SK-MEL-5 (cell line): ENCODE measurements around the gene BCL2L11. TPM values are rescaled to one million over a fixed set of nuclear protein-coding genes. Genes with fewer than 3 reads are reported as not detected.
"Not testable (repeated sequence)": the region's sequence is repeated elsewhere in the genome, so short reads cannot be mapped to it uniquely, and the experiment has no call there.

Experiments used
- DNase-seq: peaks from one replicate; pipeline ENCODE4 v3.0.0-alpha.2; 2016; ENCODE audit warnings: low read depth, low spot score
- in situ Hi-C: cut with HindIII; loops from 2 replicates; pipeline ENCODE4 v1.10.0; 2016; ENCODE audit warnings: low sequenced_read_pairs, high pct_unique_total_duplicates, low pct_unique_long_range_greater_than_20kb
- polyA plus RNA-seq, 2 experiments: library from polyadenylated mRNA; depleted of rRNA; stranded (reverse); fragments of >200 nt; gene quantifications; 2 replicates each; pipeline ENCODE4 v1.2.3, GENCODE V29; 2015
- total RNA-seq: library from RNA; depleted of rRNA; stranded (reverse); fragments of >200 nt; shearing (Covaris generic); gene quantifications from 2 replicates; pipeline ENCODE4 v1.2.3, GENCODE V29; 2014; rRNA removed

BCL2L11 gene, protein sequence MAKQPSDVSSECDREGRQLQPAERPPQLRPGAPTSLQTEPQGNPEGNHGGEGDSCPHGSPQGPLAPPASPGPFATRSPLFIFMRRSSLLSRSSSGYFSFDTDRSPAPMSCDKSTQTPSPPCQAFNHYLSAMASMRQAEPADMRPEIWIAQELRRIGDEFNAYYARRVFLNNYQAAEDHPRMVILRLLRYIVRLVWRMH
- total RNA-seq: 5.2 and 5.4 TPM in 2 replicates
- polyA plus RNA-seq (2015; cell fraction: cytosol; rRNA removed): 7.6 and 9.7 TPM in 2 replicates
- 9.1 and 10.7 TPM in 2 replicates for polyA plus RNA-seq (2015; cell fraction: nucleus; rRNA removed)

DNA sequence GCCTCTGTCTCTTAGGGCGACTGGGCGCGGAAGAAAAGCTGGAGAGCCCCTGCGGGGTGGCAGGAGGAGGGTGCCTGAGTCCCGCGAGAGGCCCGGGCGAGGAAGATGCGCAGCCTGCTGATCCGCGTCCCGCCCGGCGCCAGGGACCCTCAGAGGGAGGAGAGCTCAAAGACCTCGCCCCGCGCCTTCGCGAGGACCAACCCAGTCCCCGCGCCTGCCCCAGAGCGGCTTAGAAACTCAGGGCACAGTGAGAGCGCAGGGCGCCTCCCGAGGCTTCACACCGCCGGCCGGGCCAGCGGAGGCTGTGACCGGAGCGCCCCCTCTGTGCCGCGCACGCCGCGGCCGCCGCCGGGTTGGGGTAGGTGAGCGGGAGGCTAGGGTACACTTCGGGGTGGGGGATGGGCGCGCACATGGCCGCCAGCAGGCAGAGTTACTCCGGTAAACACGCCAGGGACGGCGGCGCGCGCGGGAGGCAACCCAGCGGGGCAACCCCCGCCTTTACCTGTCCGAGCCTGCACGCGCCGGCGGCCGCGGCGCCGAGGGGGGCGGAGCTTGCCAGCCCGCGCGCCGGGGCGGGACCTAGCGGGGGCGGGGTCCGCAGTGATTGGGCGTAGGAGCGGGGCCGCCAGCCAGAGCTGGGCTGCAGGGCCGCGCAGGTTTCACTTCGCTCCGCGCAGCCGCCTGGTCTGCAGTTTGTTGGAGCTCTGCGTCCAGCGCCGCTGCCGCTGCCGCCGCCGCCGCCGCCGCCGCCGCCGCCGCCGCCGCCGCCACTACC lies at the start of gene BCL2L11:
TSS of gene BCL2L11 (plus strand) at position 662 of the 775 bp plus-strand sequence. CDS start 2,832 bp downstream, outside the sequence.
- peak; percentile 89 for DNase-seq
- in situ Hi-C loops: no loop called here

DNA sequence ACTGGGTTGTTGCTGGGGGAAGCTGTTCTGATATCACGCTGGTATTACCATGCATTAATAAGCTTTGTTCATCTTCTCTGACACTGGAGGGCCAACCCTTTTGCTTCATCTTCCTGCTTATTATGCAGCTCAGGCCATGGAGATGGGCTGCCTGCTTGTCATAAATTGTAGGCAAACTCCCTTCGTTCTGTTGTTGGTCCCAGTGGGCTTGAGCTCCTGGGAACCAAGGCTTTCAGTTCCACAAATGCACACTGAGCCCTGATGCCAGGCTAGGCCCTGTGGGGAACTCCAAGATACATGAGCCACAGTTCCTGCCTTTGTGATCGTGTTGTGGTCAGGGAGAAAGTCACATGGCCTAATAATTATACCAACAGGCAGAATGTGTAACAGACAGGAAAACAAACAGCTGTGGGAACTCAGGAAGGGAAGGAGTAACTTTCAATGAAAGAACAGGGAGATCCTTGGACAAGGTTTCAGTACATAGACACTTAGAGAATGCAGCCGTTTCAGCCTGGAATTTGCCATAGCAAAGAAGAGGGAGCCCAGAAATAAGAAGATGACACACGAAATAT lies 49.0 kb upstream of the BCL2L11 start:
- peak; percentile 93 for DNase-seq

DNA sequence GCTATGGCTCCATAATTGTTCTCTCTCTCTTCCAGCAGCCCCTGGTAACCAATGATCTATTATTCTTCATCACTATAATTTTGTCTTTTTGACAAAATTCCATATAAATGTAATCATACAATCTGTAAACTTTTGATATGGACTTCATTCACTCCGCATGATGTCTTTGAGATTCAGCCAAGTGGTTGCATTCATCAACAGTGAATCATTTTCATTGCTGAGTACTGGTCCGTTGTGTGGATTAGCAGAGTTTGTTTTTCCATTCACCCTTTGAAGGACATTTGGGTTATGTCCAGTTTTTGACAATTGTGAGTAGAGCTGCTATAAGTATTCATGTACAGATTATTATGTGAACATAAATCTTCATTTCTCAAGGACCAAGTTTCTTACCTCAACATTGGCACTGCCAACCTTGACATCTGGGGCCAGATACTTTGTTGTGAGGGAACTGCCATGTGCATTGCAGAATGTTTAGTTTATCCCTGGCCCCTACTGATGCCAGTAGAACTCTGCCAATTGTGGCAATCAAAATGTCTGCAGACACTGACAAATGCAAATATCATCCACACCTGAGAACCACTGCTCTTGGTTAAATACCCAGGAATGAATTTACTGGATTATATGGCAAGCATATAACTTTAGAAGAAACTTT lies 48.4 kb upstream of the BCL2L11 start:
- peak; percentile 55 for DNase-seq
- in situ Hi-C loops: no loop called here

More for the DNA sequence above, 49.0 kb upstream of the BCL2L11 start:
- in situ Hi-C loops: no loop called here

DNA sequence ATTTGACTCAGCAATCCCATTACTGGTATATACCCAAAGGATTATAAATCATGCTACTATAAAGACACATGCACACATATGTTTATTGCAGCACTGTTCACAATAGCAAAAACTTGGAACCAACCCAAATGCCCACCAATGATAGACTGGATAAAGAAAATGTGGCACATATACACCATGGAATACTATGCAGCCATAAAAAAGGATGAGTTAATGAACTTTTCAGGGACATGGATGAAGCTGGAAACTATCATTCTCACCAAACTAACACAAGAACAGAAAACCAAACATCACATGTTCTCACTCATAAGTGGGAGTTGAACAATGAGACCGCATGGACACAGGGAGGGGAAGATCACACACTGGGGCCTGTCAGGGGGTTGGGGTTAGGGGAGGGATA lies 38.1 kb upstream of the BCL2L11 start:
- in situ Hi-C loops: not testable (repeated sequence)

DNA sequence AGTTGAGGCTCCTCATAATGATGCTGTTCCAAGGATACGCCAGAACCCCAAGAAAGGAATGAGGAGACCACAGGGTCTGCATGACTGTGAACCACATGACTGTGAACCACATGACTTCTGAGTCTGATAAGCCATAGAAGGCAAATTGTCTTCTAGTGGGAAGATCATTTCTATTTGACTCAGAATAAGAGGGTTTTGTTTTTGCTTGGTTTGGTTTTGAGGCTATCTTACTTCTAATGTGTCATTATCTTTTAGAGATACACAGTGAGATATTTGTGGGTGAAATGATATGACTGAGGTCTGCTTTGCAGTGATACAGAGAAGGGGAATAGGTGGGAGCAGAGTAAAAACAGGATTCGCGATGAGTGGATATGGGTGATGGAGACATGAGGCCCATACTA lies 28.9 kb upstream of the BCL2L11 start:
- peak; percentile 24 for DNase-seq
- in situ Hi-C loops: no loop called here

More for the DNA sequence above, 38.1 kb upstream of the BCL2L11 start:
- not testable (repeated sequence) for DNase-seq

DNA sequence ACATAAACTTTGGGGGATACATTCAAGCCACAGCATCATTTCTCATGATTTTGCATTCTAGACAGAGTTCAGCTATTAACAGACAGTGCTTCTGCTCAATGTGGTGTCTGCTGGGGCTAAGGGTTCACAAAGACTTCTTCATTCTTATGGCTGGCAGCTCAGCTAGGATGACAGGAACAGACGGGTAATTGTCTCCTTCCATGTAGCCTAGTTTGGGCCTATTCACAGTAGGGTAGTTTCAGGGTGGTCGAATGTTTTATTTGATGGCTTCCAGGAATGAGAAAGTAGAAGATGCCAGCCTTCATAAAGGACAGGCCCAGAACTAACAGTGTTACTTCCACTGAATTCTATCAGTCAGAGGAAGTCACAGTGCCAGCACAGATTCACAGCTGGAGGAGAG lies 26.0 kb upstream of the BCL2L11 start:
- in situ Hi-C loops: no loop called here
- peak; percentile 82 for DNase-seq

DNA sequence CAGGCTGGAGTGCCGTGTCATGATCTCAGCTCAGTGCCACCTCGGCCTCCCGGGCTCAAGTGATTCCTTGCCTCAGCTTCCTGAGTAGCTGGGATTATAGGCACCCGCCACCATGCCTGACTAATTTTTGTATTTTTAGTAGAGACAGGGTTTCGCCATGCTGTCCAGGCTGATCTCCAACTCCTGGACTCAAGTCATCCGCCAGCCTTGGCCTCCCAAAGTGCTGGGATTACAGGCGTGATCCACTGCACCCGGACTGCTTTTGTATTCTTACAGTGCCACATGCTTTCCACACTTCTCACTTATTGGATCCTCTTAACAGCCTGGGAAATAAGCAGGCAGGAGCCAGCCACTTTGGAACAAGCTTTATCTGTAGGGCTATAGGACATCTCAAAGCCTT lies 25.3 kb upstream of the BCL2L11 start:
- DNase-seq: no peak
- in situ Hi-C loops: no loop called here

DNA sequence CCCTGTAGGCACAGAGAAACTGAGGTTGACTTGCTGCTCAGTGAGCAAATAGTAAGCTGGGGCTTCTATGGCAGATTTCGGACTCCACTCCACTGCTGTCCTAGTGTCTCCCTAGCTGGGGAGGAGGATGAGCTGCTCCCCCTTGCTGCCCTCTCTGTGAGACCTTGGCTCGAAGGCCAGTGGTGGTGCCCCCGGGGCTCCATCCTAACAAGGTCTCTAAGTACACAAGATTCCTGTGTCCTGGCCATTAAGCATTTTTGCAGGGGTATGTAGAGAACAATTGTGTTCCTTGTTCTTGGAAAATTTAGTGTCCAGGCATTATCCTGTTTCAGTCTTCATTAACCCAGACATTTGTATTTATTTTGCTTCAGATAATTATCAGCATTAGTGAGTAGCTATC lies 21.3 kb upstream of the BCL2L11 start:
- in situ Hi-C loops: no loop called here
- DNase-seq: peak; percentile 79

DNA sequence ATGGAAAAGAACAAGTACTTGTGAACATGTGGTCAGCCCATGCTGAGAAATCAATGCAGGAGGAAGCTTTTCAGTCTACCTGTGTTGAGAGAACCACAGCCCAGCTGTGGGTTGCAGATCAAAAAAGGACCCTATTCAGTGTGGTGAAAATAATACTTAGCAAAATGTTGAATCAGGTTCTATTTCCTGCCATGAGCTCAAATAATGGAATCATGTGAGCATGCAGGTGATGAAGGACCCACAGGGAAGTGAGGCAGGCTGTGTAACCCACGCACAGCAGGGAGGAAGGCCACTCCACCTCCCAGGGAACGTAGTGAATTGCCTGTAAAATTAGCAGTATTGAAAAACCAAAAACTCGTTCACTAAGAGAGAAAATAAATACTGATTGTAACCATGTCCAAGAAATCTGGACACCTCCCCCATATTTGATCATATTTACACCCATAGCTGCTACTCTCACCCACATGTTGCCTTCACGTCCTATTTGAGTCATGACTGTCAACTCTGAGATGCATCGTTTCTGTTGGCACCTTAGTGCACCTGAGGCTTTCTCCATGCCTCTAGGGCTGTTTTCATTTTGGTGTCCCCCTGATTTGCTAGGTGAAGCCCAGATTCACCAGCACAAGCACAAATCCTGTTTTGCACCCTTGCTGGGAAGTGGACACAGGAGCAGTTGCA lies 20.5 kb upstream of the BCL2L11 start:
- in situ Hi-C loops: no loop called here
- peak; percentile 46 for DNase-seq

DNA sequence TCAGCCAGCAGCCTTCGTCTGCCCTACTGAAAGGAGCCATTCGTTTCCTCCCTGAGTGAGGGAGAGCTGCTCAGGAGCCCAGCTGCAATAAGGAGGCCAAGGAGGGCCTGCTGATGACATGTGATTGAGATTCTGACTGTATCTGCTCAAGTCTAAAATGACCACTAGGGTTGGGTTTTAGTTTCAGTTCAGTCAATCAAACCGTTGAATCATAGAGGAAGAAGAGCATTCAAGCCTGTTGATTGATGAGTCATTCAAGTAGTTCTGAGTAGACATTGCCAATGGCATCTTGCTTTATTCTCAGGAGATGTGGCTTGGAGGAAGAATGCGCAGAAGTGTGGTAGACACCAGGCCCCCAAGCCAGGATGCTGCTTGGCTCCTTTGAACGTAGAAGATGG lies 19.9 kb upstream of the BCL2L11 start:
- peak; percentile 87 for DNase-seq
- in situ Hi-C loops: no loop called here

DNA sequence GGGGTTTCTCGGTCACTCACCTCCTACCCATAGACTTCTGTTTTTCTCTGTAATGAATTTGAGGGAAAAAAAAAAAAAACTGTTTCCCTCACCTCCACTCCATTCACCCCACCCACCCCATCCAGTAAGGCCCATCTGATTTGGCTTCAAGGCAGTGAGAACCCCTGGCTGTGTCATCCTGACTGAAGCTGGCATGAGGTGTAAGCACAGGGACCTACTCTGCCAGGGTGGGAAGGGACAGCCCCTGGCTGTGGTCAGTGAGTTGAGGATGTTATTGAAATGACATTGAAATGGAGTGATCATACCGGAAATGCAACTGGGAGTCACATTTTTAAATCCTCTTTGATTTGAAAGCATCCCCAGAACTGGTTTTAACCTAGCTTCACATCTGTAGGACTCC lies 19.1 kb upstream of the BCL2L11 start:
- no peak for DNase-seq

DNA sequence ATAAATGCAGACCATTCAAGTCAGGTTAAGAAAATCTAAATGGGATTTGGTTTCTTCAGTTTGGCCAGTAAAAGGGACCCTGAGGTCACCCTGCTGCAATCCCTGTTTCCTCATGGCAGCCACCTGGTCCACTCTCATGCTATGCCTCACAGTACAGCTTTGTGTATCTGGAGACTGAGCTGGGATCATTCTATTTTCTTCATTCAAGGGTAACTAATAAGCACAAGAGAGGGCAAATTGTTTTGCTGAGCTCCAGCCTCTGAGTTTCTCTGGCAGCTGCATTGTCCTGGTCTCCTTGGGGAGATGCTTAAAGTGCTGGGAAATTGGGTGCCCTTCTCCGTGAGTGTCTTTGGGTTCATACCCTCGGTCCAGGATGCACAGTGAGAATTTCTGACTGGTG lies 18.5 kb upstream of the BCL2L11 start:
- in situ Hi-C loops: no loop called here
- DNase-seq: peak; percentile 76

More for the DNA sequence above, 19.1 kb upstream of the BCL2L11 start:
- in situ Hi-C loops: no loop called here

DNA sequence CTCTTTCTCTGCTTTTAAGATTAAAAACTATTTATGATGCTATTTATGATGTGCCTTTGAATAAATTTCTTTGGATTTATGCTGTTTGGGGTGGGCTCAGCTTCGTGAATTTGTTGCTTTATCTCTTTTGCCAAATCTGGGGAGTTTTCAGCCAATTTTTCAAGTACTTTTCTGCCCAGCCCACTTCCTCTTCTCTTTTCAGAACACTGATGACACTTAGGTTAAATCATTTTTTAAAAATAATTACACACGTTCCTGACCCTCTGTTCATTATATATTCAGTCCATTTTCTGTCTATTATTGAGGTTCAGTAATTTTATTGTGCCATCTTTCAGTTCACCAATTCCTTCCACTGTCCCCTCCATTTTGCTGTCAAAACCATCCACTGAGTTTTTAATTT lies 14.8 kb upstream of the BCL2L11 start:
- in situ Hi-C loops: no loop called here
- no peak for DNase-seq

DNA sequence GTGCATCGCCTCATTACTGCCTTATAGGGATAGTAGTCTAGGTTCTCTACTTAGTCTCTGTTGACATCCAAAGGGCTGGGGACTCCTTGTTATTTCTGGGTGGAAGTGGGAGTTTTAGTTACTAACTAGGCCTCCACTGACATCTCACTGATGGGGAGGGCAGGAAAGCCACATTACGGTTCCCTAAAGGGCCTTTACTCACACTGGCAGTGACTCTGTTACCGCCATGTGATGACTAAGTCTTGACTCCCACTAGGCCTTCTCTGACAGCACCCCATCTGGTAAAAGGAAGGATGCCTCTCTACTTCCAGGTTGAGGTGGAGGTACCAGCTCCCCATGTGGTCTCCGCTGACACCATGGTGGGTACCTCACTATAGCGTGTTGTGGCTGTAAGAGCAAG lies 14.0 kb upstream of the BCL2L11 start:
- in situ Hi-C loops: no loop called here

DNA sequence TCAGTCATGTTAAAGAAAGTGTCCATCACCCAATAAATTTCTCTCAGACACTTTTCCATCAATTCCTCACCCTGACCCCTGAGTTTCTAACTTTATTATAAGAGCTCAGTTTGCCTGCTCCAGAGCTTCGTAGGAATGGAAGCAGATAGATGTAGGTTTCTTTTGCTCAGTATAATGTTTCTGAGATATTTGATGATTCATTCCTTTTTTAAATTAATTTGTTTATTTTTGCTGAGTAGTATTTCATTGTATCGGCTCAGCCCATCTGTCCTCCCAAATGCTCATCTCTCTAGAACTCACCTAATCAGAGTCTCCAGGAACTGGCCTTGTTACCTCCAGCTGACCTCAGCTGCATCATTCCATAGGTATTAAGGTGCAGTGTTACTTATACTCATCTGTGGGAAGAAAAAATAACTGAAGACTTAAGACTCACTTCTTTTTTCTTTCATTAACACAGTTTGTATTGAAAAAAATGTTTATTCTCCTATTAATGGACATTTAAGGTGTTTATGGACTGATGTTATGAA lies 11.9 kb upstream of the BCL2L11 start:
- in situ Hi-C loops: no loop called here
- DNase-seq: no peak

More for the DNA sequence above, 14.0 kb upstream of the BCL2L11 start:
- DNase-seq: no peak

DNA sequence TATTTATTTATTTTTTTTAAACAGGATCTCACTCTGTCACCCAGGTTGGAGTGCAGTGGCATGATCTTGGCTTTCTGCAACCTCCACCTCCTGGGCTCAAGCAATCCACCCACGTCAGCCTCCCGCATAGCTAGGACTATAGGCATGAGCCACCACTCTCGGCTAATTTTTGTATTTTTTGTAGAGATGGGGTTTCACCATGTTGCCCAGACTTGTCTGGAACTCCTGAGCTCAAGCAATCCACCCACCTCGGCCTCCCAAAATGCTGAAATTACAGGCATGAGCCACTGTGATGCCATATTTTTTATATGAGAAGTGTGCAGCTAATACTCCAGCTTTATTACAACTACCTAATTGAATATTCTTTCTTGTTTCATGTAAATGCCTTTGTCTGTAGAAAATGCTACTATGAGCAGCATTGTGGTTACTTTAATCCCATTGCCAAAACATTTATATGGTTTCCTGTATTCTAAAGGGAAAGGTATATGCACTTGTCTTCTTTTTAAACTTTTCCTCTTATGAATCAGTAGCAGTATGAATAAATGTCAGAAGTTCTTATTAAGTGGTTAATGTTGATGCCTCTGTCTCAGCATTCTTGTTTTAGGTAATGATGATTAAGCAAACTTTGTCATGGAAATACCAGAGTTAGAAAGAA lies 9.5 kb upstream of the BCL2L11 start:
- in situ Hi-C loops: no loop called here
- no peak for DNase-seq

DNA sequence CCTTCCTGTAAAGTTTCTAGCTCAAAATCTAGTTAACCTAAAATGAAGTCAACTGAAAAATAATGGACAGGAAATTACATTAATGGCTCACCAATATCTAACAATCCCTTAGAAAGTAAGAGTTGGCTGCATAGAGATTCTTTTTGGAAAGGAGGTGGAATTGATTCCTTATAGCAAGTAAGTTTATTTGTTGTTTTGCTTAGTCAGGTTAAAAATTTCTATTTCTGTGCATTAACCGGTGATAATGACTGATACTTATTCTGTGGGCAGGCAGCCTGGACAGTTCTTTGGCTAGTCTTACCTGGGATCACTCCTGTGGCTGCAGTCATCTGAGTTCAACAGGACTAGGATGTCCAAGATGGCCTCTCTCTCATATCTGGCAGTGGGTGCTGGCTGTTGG lies 6.9 kb upstream of the BCL2L11 start:
- no peak for DNase-seq
- in situ Hi-C loops: no loop called here
